ENCODE measurements around the gene CLEC18A. TPM values are rescaled to one million over a fixed set of nuclear protein-coding genes. Genes with fewer than 3 reads are reported as not detected.
"Not testable (repeated sequence)": the region's sequence is repeated elsewhere in the genome, so short reads cannot be mapped to it uniquely, and the experiment has no call there.

CLEC18A gene
- 1 to 10 TPM in 1 of 6 donors, under 1 TPM in 5; 0.28 to 1.6 (median 0.35) TPM for total RNA-seq
- polyA plus RNA-seq, result 1 to 10 TPM; 2.2 to 5.5 TPM

DNA sequence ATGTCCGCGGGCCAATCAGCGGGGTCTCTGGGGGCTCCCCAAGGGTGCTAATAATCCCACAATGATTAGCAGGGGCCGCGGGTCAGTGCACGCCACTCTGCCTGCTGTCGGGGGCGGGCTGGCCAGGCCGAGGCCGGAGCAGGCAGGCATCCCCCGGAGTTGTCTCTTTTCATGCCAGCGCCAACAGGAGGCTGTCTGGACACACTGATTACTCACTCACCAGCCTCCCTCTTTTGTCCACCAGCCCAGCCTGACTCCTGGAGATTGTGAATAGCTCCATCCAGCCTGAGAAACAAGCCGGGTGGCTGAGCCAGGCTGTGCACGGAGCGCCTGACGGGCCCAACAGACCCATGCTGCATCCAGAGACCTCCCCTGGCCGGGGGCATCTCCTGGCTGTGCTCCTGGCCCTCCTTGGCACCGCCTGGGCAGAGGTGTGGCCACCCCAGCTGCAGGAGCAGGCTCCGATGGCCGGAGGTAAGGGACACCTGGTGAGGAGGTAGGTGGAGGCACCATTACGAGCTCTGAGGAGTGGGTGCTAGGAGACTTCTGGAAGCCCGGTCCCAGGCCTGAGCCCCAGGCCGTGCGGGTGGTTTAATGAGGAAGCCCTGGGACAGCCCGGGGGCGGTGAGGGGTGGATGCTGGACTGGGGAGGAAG lies at the start of gene CLEC18A:
TSS of gene CLEC18A (plus strand) at position 318 of the 655 bp plus-strand sequence. CDS start at position 351, 33 bp downstream.
- H3K4me3 ChIP-seq; H3K27me3 ChIP-seq; DNase-seq; FAIRE-seq; intact Hi-C loops (cut with DNase I); H3K9me3 ChIP-seq; H3K27ac ChIP-seq; H3K4me1 ChIP-seq; H3K36me3 ChIP-seq: not testable (repeated sequence)
- WGBS, 2 donors, result 55 to 84% methylated on average over 3 to 10 of the region's 26 CpGs
- ATAC-seq, result peak in 3 of 4 donors; percentile 30 to 33 (median 32)

- WGBS, 2 donors, result 94% methylated on average over 8 of the region's 8 CpGs
- DNase-seq (no peak), FAIRE-seq (no peak), ATAC-seq (no peak)
- Histone ChIP-seq H3K27ac (no peak overlapping the region), H3K36me3 (no peaks in the 10 kb centered on the region), H3K4me3 (no peak overlapping the region), H3K4me1 (no peaks in the 10 kb centered on the region), H3K9me3 (no peaks in the 10 kb centered on the region), H3K27me3 (no peaks in the 10 kb centered on the region)
- intact Hi-C loops (cut with DNase I), result no loop called here
- TF ChIP-seq, protein P1, sequence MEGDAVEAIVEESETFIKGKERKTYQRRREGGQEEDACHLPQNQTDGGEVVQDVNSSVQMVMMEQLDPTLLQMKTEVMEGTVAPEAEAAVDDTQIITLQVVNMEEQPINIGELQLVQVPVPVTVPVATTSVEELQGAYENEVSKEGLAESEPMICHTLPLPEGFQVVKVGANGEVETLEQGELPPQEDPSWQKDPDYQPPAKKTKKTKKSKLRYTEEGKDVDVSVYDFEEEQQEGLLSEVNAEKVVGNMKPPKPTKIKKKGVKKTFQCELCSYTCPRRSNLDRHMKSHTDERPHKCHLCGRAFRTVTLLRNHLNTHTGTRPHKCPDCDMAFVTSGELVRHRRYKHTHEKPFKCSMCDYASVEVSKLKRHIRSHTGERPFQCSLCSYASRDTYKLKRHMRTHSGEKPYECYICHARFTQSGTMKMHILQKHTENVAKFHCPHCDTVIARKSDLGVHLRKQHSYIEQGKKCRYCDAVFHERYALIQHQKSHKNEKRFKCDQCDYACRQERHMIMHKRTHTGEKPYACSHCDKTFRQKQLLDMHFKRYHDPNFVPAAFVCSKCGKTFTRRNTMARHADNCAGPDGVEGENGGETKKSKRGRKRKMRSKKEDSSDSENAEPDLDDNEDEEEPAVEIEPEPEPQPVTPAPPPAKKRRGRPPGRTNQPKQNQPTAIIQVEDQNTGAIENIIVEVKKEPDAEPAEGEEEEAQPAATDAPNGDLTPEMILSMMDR (IDR thresholded peaks at IDR 0.05), result no peak
Observed at GRCh38 chr16:69903865-69904415, 47.2 kb upstream of the CLEC18A start.

GRCh38 chr16:69904495-69905170 lies 46.5 kb upstream of the CLEC18A start:
- no peaks in the 10 kb centered on the region for H3K9me3 ChIP-seq
- no peak for FAIRE-seq
- no peak for DNase-seq
- ATAC-seq, result peak in 1 of 4 donors; percentile 41
- intact Hi-C loops (cut with DNase I), result no loop called here
- H3K4me1 ChIP-seq, result peaks cover 0 to under 1% (median 0%) of the 10 kb centered on the region in 3 donors
- WGBS, 2 donors, result 93 to 94% methylated on average over 9 of the region's 9 CpGs
- no peaks in the 10 kb centered on the region for H3K36me3 ChIP-seq
- H3K4me3 ChIP-seq, result no peak overlapping the region
- H3K27me3 ChIP-seq, result no peaks in the 10 kb centered on the region
- H3K27ac ChIP-seq, result no peak overlapping the region
- TF ChIP-seq, protein P1 (IDR thresholded peaks at IDR 0.05), result no peak

DNA sequence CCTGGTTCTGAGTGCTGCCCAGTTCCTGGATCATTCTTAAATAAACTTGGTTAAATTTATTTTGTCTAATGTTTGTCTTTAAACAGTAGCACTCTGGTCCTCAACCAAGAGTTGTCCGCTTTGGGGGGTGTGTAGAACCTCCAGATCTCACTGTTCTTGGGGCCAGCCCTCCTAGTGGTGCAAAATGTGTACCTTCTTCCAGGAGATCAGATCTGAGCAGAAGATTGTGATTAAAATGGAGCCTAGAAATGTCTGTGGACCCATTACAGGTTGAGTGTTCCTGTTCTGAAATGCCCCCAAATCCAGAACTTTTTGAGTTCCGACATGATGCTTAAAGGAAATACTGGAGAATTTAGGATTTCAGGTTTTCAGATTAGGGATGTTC lies 46.0 kb upstream of the CLEC18A start:
- no peak overlapping the region for H3K27ac ChIP-seq
- DNase-seq, result no peak
- no peak overlapping the region for H3K4me3 ChIP-seq
- H3K36me3 ChIP-seq, result no peaks in the 10 kb centered on the region
- H3K4me1 ChIP-seq, result peaks cover 0 to 5% (median 0%) of the 10 kb centered on the region in 3 donors
- H3K27me3 ChIP-seq, result no peaks in the 10 kb centered on the region
- WGBS, 2 donors, result 71 to 74% methylated on average over 2 of the region's 2 CpGs
- TF ChIP-seq, protein P1 (IDR thresholded peaks at IDR 0.05), result no peak
- intact Hi-C loops (cut with DNase I), result no loop called here
- no peaks in the 10 kb centered on the region for H3K9me3 ChIP-seq
- ATAC-seq, result no peak
- no peak for FAIRE-seq

GRCh38 chr16:69906838-69907401 lies 44.2 kb upstream of the CLEC18A start:
- intact Hi-C loops (cut with DNase I), result no loop called here
- no peak for FAIRE-seq
- 90 to 95% methylated on average over 6 of the region's 6 CpGs for WGBS, 2 donors

More at GRCh38 chr16:69906838-69907401, 44.2 kb upstream of the CLEC18A start:
- Histone ChIP-seq H3K4me1 (peaks cover 0 to 5% (median 0%) of the 10 kb centered on the region in 3 donors), H3K27me3 (no peaks in the 10 kb centered on the region), H3K27ac (no peak overlapping the region), H3K36me3 (no peaks in the 10 kb centered on the region), H3K4me3 (no peak overlapping the region), H3K9me3 (no peaks in the 10 kb centered on the region)
- TF ChIP-seq, protein P1 (IDR thresholded peaks at IDR 0.05), result no peak
- peak in 1 of 4 donors; percentile 18 for ATAC-seq
- DNase-seq, result no peak
